ENCODE results near the gene IRAK1BP1.

- TF ChIP-seq CTCF (IDR thresholded peaks at IDR 0.05), result no peak
- TF ChIP-seq POLR2A (IDR thresholded peaks at IDR 0.05), result no peak
- TF ChIP-seq EP300 (IDR thresholded peaks at IDR 0.05), result no peak
Measured at GRCh38 chr6:78936515-78936914, 69.2 kb downstream of the IRAK1BP1 start.
